Mesenchymal stem cell (in vitro differentiated cells and primary cell): ENCODE results near the gene LGSN.
A peak's percentile ranks its signal among the peaks of the same experiment; 100 is the strongest.

Source experiments
- DNase-seq: peaks from one replicate; pipeline ENCODE4 v3.0.0-alpha.2; 2013
- H2AFZ ChIP-seq: one replicate; pipeline ENCODE4 v1.6.1; 2013; ENCODE audit warnings: low read depth, mild to moderate bottlenecking, control low read depth, inconsistent platforms, low read length, moderate library complexity
- H2AK5ac ChIP-seq: 2 replicates; pipeline ENCODE4 v1.6.1; 2013; ENCODE audit warnings: low read length, moderate library complexity, mild to moderate bottlenecking, inconsistent platforms; ENCODE audit not compliant: severe bottlenecking
- H2BK120ac ChIP-seq: one replicate; pipeline ENCODE4 v1.6.1; 2013; ENCODE audit warnings: low read depth, mild to moderate bottlenecking, inconsistent platforms, low read length, moderate library complexity
- H2BK12ac ChIP-seq, 2 experiments: one replicate each; pipeline ENCODE4 v1.6.1; 2013; ENCODE audit warnings: inconsistent platforms in 2 of 2, low read length in 2 of 2, mild to moderate bottlenecking in 2 of 2, moderate library complexity in 2 of 2, control low read depth in 1 of 2
- H2BK15ac ChIP-seq: one replicate; pipeline ENCODE4 v1.6.1; 2013; ENCODE audit warnings: mild to moderate bottlenecking, low read depth, inconsistent platforms; ENCODE audit not compliant: poor library complexity, severe bottlenecking
- H2BK5ac ChIP-seq: 2 replicates; pipeline ENCODE4 v1.6.1; 2013; ENCODE audit warnings: low read depth, mild to moderate bottlenecking, low read length, control low read depth, inconsistent platforms; ENCODE audit not compliant: poor library complexity, severe bottlenecking
- H3K14ac ChIP-seq, 2 experiments: one replicate each; pipeline ENCODE4 v1.6.1; 2013; ENCODE audit warnings: inconsistent platforms in 2 of 2, low read length in 2 of 2, control low read depth in 1 of 2, mild to moderate bottlenecking in 1 of 2, moderate library complexity in 1 of 2
- H3K18ac ChIP-seq, 2 experiments: one replicate each; pipeline ENCODE4 v1.6.1; 2013; ENCODE audit warnings: inconsistent platforms in 2 of 2, low read length in 2 of 2, control low read depth in 1 of 2, low read depth in 1 of 2, mild to moderate bottlenecking in 1 of 2
- H3K23ac ChIP-seq, 2 experiments: one replicate each; pipeline ENCODE4 v1.6.1; 2013; ENCODE audit warnings: inconsistent platforms in 2 of 2, low read length in 2 of 2, mild to moderate bottlenecking in 2 of 2, moderate library complexity in 2 of 2, control low read depth in 1 of 2
- H3K27ac ChIP-seq: 2 replicates; pipeline ENCODE4 v1.5.1; 2013; ENCODE audit warnings: mild to moderate bottlenecking, moderate library complexity, low read length, control low read depth, inconsistent platforms; ENCODE audit not compliant: poor library complexity, severe bottlenecking
- H3K27me3 ChIP-seq, 2 experiments: 2 replicates each; pipeline versions ENCODE4 v1.6.1 to v1.7.0; 2013; ENCODE audit warnings: low read length in 2 of 2, mild to moderate bottlenecking in 2 of 2, moderate library complexity in 2 of 2, control low read depth in 1 of 2, inconsistent platforms in 1 of 2; ENCODE audit not compliant: control insufficient read depth in 1 of 2, insufficient read depth in 1 of 2
- H3K36me3 ChIP-seq, 2 experiments: 2 replicates each; pipeline versions ENCODE4 v1.6.1 to v1.7.0; 2013; ENCODE audit warnings: low read length in 2 of 2, control low read depth in 1 of 2, inconsistent platforms in 1 of 2, low read depth in 1 of 2, mild to moderate bottlenecking in 1 of 2; ENCODE audit not compliant: insufficient read depth in 2 of 2, control insufficient read depth in 1 of 2
- H3K4ac ChIP-seq, 2 experiments: one replicate each; pipeline ENCODE4 v1.6.1; 2013; ENCODE audit warnings: inconsistent platforms in 2 of 2, low read length in 2 of 2, mild to moderate bottlenecking in 2 of 2, moderate library complexity in 2 of 2, control low read depth in 1 of 2, low read depth in 1 of 2
- H3K4me1 ChIP-seq: 2 replicates; pipeline ENCODE4 v1.6.1; 2013; ENCODE audit warnings: low read depth, low read length, control low read depth; ENCODE audit not compliant: control insufficient read depth, insufficient read depth
- H3K4me2 ChIP-seq: 2 replicates; pipeline ENCODE4 v1.6.1; 2013; ENCODE audit warnings: low read length, mild to moderate bottlenecking, inconsistent platforms; ENCODE audit not compliant: poor library complexity, severe bottlenecking
- H3K4me3 ChIP-seq, 2 experiments: 2 replicates each; pipeline versions ENCODE4 v1.5.1 to v1.7.0; 2013; ENCODE audit warnings: low read length in 2 of 2, mild to moderate bottlenecking in 2 of 2, control low read depth in 1 of 2, low read depth in 1 of 2; ENCODE audit not compliant: insufficient read depth in 1 of 2
- H3K79me1 ChIP-seq: replicated peaks from 2 replicates; pipeline ENCODE4 v1.6.1; 2013; ENCODE audit warnings: mild to moderate bottlenecking, control low read depth, low read length, inconsistent platforms; ENCODE audit not compliant: poor library complexity, severe bottlenecking
- H3K9ac ChIP-seq: 2 replicates; pipeline ENCODE4 v1.7.0; 2013; ENCODE audit warnings: mild to moderate bottlenecking, low read length, moderate library complexity
- H3K9me3 ChIP-seq: 2 replicates; pipeline ENCODE4 v1.7.0; 2013; ENCODE audit warnings: mild to moderate bottlenecking, low read length; ENCODE audit not compliant: control insufficient read depth
- H4K8ac ChIP-seq: one replicate; pipeline ENCODE4 v1.6.1; 2013; ENCODE audit warnings: inconsistent platforms, mild to moderate bottlenecking, low read length, moderate library complexity
- H4K91ac ChIP-seq: one replicate; pipeline ENCODE4 v1.6.1; 2013; ENCODE audit warnings: mild to moderate bottlenecking, low read length, inconsistent platforms
- WGBS: methylation state at CpG from one replicate; pipeline ENCODE4 v1.1.7; 2013; ENCODE audit warnings: mixed read lengths; 5-methylcytosine and 5-hydroxymethylcytosine counted together

LGSN gene

DNA sequence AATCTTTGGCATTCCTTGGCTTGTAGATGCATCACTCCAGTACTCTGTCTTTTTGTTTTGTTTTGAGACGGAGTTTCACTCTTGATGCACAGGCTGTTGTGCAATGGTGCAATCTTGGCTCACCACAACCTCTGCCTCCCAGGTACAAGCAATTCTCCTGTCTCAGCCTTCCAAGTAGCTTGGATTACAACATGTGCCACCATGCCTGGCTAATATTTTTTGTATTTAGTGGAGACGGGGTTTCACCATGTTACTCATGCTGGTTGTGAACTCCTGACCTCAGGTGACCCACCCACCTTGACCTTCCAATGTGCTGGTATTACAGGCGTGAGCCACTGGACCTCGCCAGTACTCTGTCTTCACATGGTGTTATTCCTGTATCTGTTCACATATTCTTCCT is 35.8 kb upstream of the LGSN start:
- H3K18ac ChIP-seq, result no peak overlapping the region
- no peak overlapping the region for H3K4ac ChIP-seq
- no peak overlapping the region for H3K23ac ChIP-seq
- no peaks in the 10 kb centered on the region for H3K27me3 ChIP-seq
- no peak overlapping the region for H3K14ac ChIP-seq
- H4K91ac ChIP-seq, result no peak overlapping the region
- H3K9ac ChIP-seq, result no peak overlapping the region
- DNase-seq, result no peak
- no peak overlapping the region for H2BK120ac ChIP-seq
- H2BK15ac ChIP-seq, result no peak overlapping the region
- H3K9me3 ChIP-seq, result no peaks in the 10 kb centered on the region
- no peak overlapping the region for H3K4me3 ChIP-seq
- no peak overlapping the region for H2BK5ac ChIP-seq
- WGBS, result 95% methylated on average over 4 of the region's 4 CpGs
- H2AK5ac ChIP-seq, result no peak overlapping the region
- no peak overlapping the region for H3K4me2 ChIP-seq
- no peaks in the 10 kb centered on the region for H3K36me3 ChIP-seq
- no peak overlapping the region for H2BK12ac ChIP-seq
- H3K79me1 ChIP-seq, result no peaks in the 10 kb centered on the region
- no peak overlapping the region for H4K8ac ChIP-seq
- H3K4me1 ChIP-seq, result peaks cover 3% of the 10 kb centered on the region
- H2AFZ ChIP-seq, result no peak overlapping the region
- H3K27ac ChIP-seq, result no peak overlapping the region

DNA sequence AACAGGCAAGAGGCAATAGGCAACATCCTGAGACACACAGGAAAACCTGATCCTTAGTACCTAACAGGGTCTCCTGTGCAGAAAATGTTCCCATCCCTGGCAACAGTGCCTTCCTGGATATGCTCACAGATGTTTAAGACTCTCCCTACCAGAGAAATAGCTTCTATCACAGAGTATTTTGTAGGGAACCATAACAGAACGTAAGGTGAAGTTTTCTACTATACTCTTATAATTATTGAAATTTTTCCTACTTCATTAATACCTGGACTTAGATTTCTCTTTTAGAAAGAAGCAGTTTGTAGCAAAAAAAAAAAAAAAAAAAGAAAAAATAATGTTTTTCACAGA is 33.5 kb upstream of the LGSN start:
- no peak overlapping the region for H2BK12ac ChIP-seq
- H3K27me3 ChIP-seq, result no peaks in the 10 kb centered on the region
- no peak overlapping the region for H4K91ac ChIP-seq
- no peak overlapping the region for H2AFZ ChIP-seq
- H3K18ac ChIP-seq, result no peak overlapping the region
- DNase-seq, result no peak
- no peak overlapping the region for H4K8ac ChIP-seq
- H3K4ac ChIP-seq, result no peak overlapping the region
- H3K4me3 ChIP-seq, result peak overlapping the region in 1 of 2 experiments; percentile 30
- H3K27ac ChIP-seq, result no peak overlapping the region
- H2BK120ac ChIP-seq, result no peak overlapping the region
- peak overlapping the region; percentile 64 for H3K9ac ChIP-seq
- H2BK5ac ChIP-seq, result no peak overlapping the region
- H3K9me3 ChIP-seq, result no peaks in the 10 kb centered on the region
- no peaks in the 10 kb centered on the region for H3K79me1 ChIP-seq
- no peak overlapping the region for H2BK15ac ChIP-seq
- no peak overlapping the region for H3K4me2 ChIP-seq
- H2AK5ac ChIP-seq, result no peak overlapping the region
- H3K23ac ChIP-seq, result no peak overlapping the region
- H3K36me3 ChIP-seq, result no peaks in the 10 kb centered on the region
- H3K14ac ChIP-seq, result no peak overlapping the region
- no CpG with 5 or more reads among the region's 1 CpG for WGBS
- H3K4me1 ChIP-seq, result peaks cover 6% of the 10 kb centered on the region

- no peak overlapping the region for H2BK120ac ChIP-seq
- no peak overlapping the region for H2BK5ac ChIP-seq
- DNase-seq, result peak; percentile 57
- no peak overlapping the region for H2AFZ ChIP-seq
- H4K8ac ChIP-seq, result no peak overlapping the region
- H3K18ac ChIP-seq, result no peak overlapping the region
- no peaks in the 10 kb centered on the region for H3K36me3 ChIP-seq
- H3K27me3 ChIP-seq, result no peaks in the 10 kb centered on the region
- H3K23ac ChIP-seq, result no peak overlapping the region
- peak overlapping the region; percentile 33 for H2BK15ac ChIP-seq
- no peak overlapping the region for H4K91ac ChIP-seq
- no peaks in the 10 kb centered on the region for H3K79me1 ChIP-seq
- peaks cover 6% of the 10 kb centered on the region for H3K4me1 ChIP-seq
- H3K14ac ChIP-seq, result no peak overlapping the region
- H2AK5ac ChIP-seq, result no peak overlapping the region
- peak overlapping the region in 1 of 2 experiments; percentile 30 for H3K4me3 ChIP-seq
- no peak overlapping the region for H3K4me2 ChIP-seq
- no peaks in the 10 kb centered on the region for H3K9me3 ChIP-seq
- H2BK12ac ChIP-seq, result peak overlapping the region in 1 of 2 experiments; percentile 64
- 83% methylated on average over 5 of the region's 7 CpGs for WGBS
- H3K4ac ChIP-seq, result no peak overlapping the region
- H3K9ac ChIP-seq, result peak overlapping the region; percentile 64
- no peak overlapping the region for H3K27ac ChIP-seq
Measured at GRCh38 chr6:63352544-63353285, 32.9 kb upstream of the LGSN start.

DNA sequence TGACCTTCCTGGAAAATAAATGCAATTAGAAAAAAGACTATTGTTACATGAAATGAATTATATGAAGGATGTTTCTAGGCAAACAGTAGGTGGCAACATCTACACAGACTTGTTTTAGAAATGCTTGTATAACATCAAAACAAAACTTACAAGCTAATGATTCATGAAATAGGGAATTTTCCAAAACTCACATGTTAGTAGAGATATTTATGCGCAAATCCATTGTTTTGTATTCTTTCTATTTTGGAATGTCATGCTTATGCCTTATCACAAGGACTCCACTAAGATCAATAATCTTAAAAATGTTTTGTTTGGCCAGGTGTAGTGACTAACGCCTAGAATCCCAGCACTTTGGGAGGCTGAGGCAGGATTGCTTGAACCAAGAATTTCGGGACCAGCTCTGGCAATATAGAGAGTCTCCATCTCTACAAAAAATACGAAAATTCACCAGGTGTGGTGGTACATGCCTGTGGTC is 32.3 kb upstream of the LGSN start:
- Histone ChIP-seq H2AK5ac (no peak overlapping the region), H3K9ac (peak overlapping the region; percentile 64), H3K23ac (no peak overlapping the region), H3K9me3 (no peaks in the 10 kb centered on the region), H2AFZ (no peak overlapping the region), H2BK5ac (no peak overlapping the region), H3K4me2 (no peak overlapping the region), H3K4me1 (peaks cover 6% of the 10 kb centered on the region), H2BK15ac (peak overlapping the region; percentile 33), H2BK12ac (peak overlapping the region in 1 of 2 experiments; percentile 64), H3K79me1 (no peaks in the 10 kb centered on the region), H3K18ac (no peak overlapping the region), H3K36me3 (no peaks in the 10 kb centered on the region), H3K27me3 (no peaks in the 10 kb centered on the region), H4K91ac (no peak overlapping the region), H2BK120ac (no peak overlapping the region), H3K4me3 (no peak overlapping the region), H4K8ac (no peak overlapping the region), H3K14ac (no peak overlapping the region), H3K4ac (no peak overlapping the region), H3K27ac (no peak overlapping the region)
- 77% methylated on average over 3 of the region's 4 CpGs for WGBS
- DNase-seq, result peak; percentile 65
